HCT116 (cell line): ENCODE measurements around the gene TIE1. TPM values are rescaled to one million over a fixed set of nuclear protein-coding genes. Genes with fewer than 3 reads are reported as not detected.
"Not testable (repeated sequence)": the region's sequence is repeated elsewhere in the genome, so short reads cannot be mapped to it uniquely, and the experiment has no call there.

Experiments
- ATAC-seq: fragments of 200-7000 bp; cut with Tn5 transposase; 2 replicates; pipeline ENCODE4 v1.9.1; 2020; ENCODE audit warnings: mild to moderate bottlenecking, moderate library complexity
- BruUV-seq: library from RNA; stranded (reverse); fragments of 400-500 nt; replicated peaks from 2 replicates; lab custom pipeline; 2021; lab: Mats Ljungman, UMichigan
- CTCF ChIA-PET: fragments of 300-600 bp; sonication (Branson Sonifier 250); formaldehyde crosslinking; loops from one replicate; lab custom pipeline; 2021; ENCODE audit warnings: antibody characterized with exemption; lab: Charles Lee
- POLR2A ChIA-PET: fragments of 300-600, 350-600 bp; sonication (Branson Sonifier 250); formaldehyde crosslinking; loops from one replicate; lab custom pipeline; 2021; ENCODE audit warnings: antibody characterized with exemption; lab: Charles Lee
- RAD21 ChIA-PET, 2 experiments: fragments of 300-600 bp; sonication (Branson Sonifier 250); formaldehyde crosslinking; loops; one replicate each; lab custom pipeline; 2023; ENCODE audit warnings: low total read pairs in 2 of 2; ENCODE audit not compliant: uncharacterized antibody in 2 of 2, unreplicated experiment in 2 of 2, low non-redundant PET in 1 of 2; lab: Charles Lee
- DNase-seq: peaks from one replicate; pipeline ENCODE4 v3.0.0-alpha.2; 2010; ENCODE audit warnings: low read depth, low spot score
- H2AFZ ChIP-seq: fragments of 200-600 bp; shearing (Covaris generic), sonication (generic); 2 replicates; pipeline ENCODE4 v1.6.1; 2017; ENCODE audit warnings: low read depth, mixed run types, mixed read lengths, antibody characterized with exemption, low read length; ENCODE audit not compliant: poor library complexity, severe bottlenecking
- H3K27ac ChIP-seq: 2 replicates; pipeline ENCODE4 v1.5.1; 2012; ENCODE audit warnings: low read depth, low read length
- H3K27me3 ChIP-seq: fragments of 200-600 bp; sonication (generic); 2 replicates; pipeline ENCODE4 v1.6.1; 2016; ENCODE audit warnings: mixed run types, low read length, mixed read lengths; ENCODE audit not compliant: insufficient read depth
- H3K36me3 ChIP-seq, 2 experiments: fragments of 200-500 bp in 1 of 2; fragments of 200-600 bp in 1 of 2; sonication (Bioruptor generic) in 1 of 2; sonication (generic) in 1 of 2; 2 replicates each; pipeline versions ENCODE4 v1.5.1 to v1.6.1; 2014 to 2016; ENCODE audit warnings: low read length in 2 of 2, inconsistent platforms in 1 of 2, mixed read lengths in 1 of 2, mixed run types in 1 of 2; ENCODE audit not compliant: insufficient read depth in 2 of 2, control insufficient read depth in 1 of 2
- H3K4me1 ChIP-seq, 2 experiments: fragments of 200-600 bp in 1 of 2; sonication (generic) in 1 of 2; 2 replicates each; pipeline versions ENCODE4 v1.5.1 to v1.6.1; 2012 to 2017; ENCODE audit warnings: low read length in 2 of 2, inconsistent platforms in 1 of 2, mild to moderate bottlenecking in 1 of 2, mixed read lengths in 1 of 2, mixed run types in 1 of 2, moderate library complexity in 1 of 2; ENCODE audit not compliant: insufficient read depth in 2 of 2, control insufficient read depth in 1 of 2
- H3K4me2 ChIP-seq: fragments of 200-600 bp; sonication (generic); 2 replicates; pipeline ENCODE4 v1.6.1; 2017; ENCODE audit warnings: mixed run types, low read length, mixed read lengths
- H3K4me3 ChIP-seq, 2 experiments: fragments of 200-600 bp in 1 of 2; sonication (generic) in 1 of 2; replicated peaks in 1 of 2; 2 replicates each; pipeline ENCODE4 v1.5.1; 2011 to 2016; ENCODE audit warnings: low read length in 2 of 2, control low read depth in 1 of 2, low read depth in 1 of 2, mild to moderate bottlenecking in 1 of 2, mixed read lengths in 1 of 2, mixed run types in 1 of 2
- H3K79me2 ChIP-seq: fragments of 200-600 bp; sonication (generic); 2 replicates; pipeline ENCODE4 v1.6.1; 2017; ENCODE audit warnings: mild to moderate bottlenecking, mixed run types, low read length, moderate library complexity, mixed read lengths; ENCODE audit not compliant: insufficient read depth
- H3K9ac ChIP-seq: fragments of 200-600 bp; sonication (generic); 2 replicates; pipeline ENCODE4 v1.6.1; 2016; ENCODE audit warnings: low read length, mixed read lengths
- H3K9me2 ChIP-seq: fragments of 200-600 bp; sonication (generic), shearing (Covaris generic); 2 replicates; pipeline ENCODE4 v1.6.1; 2017; ENCODE audit warnings: mixed run types, mild to moderate bottlenecking, moderate library complexity; ENCODE audit not compliant: insufficient read depth
- H3K9me3 ChIP-seq, 2 experiments: fragments of 200-500 bp in 1 of 2; fragments of 200-600 bp in 1 of 2; sonication (Bioruptor generic) in 1 of 2; sonication (generic) in 1 of 2; 2 replicates each; pipeline ENCODE4 v1.6.1; 2014 to 2017; ENCODE audit warnings: low read length in 2 of 2, mixed read lengths in 2 of 2, inconsistent platforms in 1 of 2, low read depth in 1 of 2, mild to moderate bottlenecking in 1 of 2, mixed run types in 1 of 2, moderate library complexity in 1 of 2; ENCODE audit not compliant: control insufficient read depth in 1 of 2, insufficient read depth in 1 of 2
- H4K20me1 ChIP-seq: fragments of 200-600 bp; sonication (generic), shearing (Covaris generic); 2 replicates; pipeline ENCODE4 v1.6.1; 2017; ENCODE audit warnings: mixed run types, mild to moderate bottlenecking, moderate library complexity; ENCODE audit not compliant: insufficient read depth
- POLR2A ChIP-seq: IDR thresholded peaks from 2 replicates; pipeline ENCODE4 v1.7.0; 2011; ENCODE audit warnings: borderline replicate concordance; ENCODE audit not compliant: insufficient read depth, insufficient read length; ENCODE audit errors: extremely low read depth
- POLR2AphosphoS5 ChIP-seq: IDR thresholded peaks from 2 replicates; pipeline ENCODE4 v1.6.1; 2011; ENCODE audit warnings: mild to moderate bottlenecking, low read depth, low read length, moderate library complexity
- RAD21 ChIP-seq: IDR thresholded peaks from 2 replicates; pipeline ENCODE4 v1.6.1; 2012; ENCODE audit warnings: low read depth, mild to moderate bottlenecking
- SIN3A ChIP-seq: IDR thresholded peaks from 2 replicates; pipeline ENCODE4 v1.6.1; 2012; ENCODE audit warnings: low read depth
- SP1 ChIP-seq: IDR thresholded peaks from 2 replicates; pipeline ENCODE4 v1.6.1; 2012; ENCODE audit warnings: low read depth
- YY1 ChIP-seq: IDR thresholded peaks from 2 replicates; pipeline ENCODE4 v1.6.1; 2011; ENCODE audit warnings: low read length, low read depth, moderate library complexity, mild to moderate bottlenecking; ENCODE audit not compliant: insufficient replicate concordance; ENCODE audit errors: extremely low read depth
- ZFX ChIP-seq: fragments of 450-650 bp; IDR thresholded peaks from 2 replicates; pipeline ENCODE4 v1.6.1; 2017
- intact Hi-C: fragments of 100-400 bp; cut with micrococcal nuclease; formaldehyde crosslinking; loops from 2 replicates; pipeline ENCODE4 v1.10.0; 2022
- total RNA-seq: library from RNA; stranded (reverse); gene quantifications from one replicate; pipeline ENCODE4 v1.2.1, GENCODE V29; 2021; ENCODE audit not compliant: unreplicated experiment
- TF ChIP-seq, protein P1 (sequence below): IDR thresholded peaks from 2 replicates; pipeline ENCODE4 v1.6.1; 2012

The TIE1 gene
- total RNA-seq, 1 experiment from 2014 or later, result not detected

GRCh38 chr1:43368646-43369020, 67.9 kb downstream of the TIE1 start:
- no peaks in the 10 kb centered on the region for H3K9me3 ChIP-seq
- POLR2A ChIA-PET, result interaction anchor here (0.6 to 2.5 kb wide), 5 partner anchors 8 to 283 kb away, joined by 4 to 26 read pairs (median 7); partner anchors contain the start of gene CDC20
- peak overlapping the region; percentile 98 for H3K27ac ChIP-seq
- no peak for TF ChIP-seq POLR2A
- no peak for TF ChIP-seq SIN3A
- no peak for TF ChIP-seq YY1
- no peak for TF ChIP-seq SP1
- peak; percentile 24; the same call in 1 of the 2 replicates for TF ChIP-seq POLR2AphosphoS5
- TF ChIP-seq, protein P1, sequence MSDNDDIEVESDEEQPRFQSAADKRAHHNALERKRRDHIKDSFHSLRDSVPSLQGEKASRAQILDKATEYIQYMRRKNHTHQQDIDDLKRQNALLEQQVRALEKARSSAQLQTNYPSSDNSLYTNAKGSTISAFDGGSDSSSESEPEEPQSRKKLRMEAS, result no peak
- no peak for TF ChIP-seq RAD21
- no peak for TF ChIP-seq ZFX
- TF ChIP-seq, all 23 proteins: peak for 1
- ChIA-PET RAD21 (interaction anchor here in 1 of 2 experiments (0.6 kb wide), 1 partner anchor 24 kb away, joined by 3 read pairs; no protein-coding TSS in a partner anchor), CTCF (no interaction called here)
- Histone ChIP-seq H3K4me1 (peaks cover 31 to 83% of the 10 kb centered on the region in 2 experiments), H4K20me1 (no peaks in the 10 kb centered on the region), H3K36me3 (peaks cover 5 to 7% of the 10 kb centered on the region in 2 experiments; a peak in 2 of 4 replicates), H3K4me2 (peak overlapping the region; percentile 94), H3K4me3 (peak overlapping the region; percentile 75 to 98), H3K27me3 (no peaks in the 10 kb centered on the region), H3K9me2 (no peaks in the 10 kb centered on the region), H2AFZ (no peak overlapping the region), H3K9ac (peak overlapping the region; percentile 98), H3K79me2 (peaks cover 50% of the 10 kb centered on the region)
- DNase-seq (no peak), ATAC-seq (no peak)
- intact Hi-C loops, result no loop called here
- BruUV-seq, result TSS peak; percentile 84

DNA sequence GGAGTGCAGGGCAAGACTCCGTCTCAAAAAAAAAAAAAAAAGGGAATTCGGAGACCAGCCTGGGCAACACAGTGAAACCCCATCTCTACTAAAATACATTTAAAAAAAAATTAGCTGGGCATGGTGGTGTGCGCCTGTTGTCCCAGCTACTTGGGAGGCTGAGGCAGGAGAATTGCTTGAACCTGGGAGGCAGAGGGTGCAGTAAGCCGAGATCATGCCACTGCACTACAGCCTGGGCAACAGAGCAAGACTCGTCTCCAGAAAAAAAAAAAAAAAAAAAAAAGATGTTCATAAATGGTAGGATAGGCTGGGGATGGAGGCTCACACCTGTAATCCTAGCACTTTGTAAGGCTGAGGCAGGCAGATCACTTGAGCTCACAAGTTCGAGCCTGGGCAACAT, 69.0 kb downstream of the TIE1 start:
- RAD21 ChIA-PET, result interaction anchor here in 1 of 2 experiments (0.7 kb wide), 1 partner anchor 284 kb away, joined by 3 read pairs; no protein-coding TSS in a partner anchor
- Histone ChIP-seq H3K79me2 (peaks cover 48% of the 10 kb centered on the region), H3K4me2 (peak overlapping the region; percentile 15; the same call in 1 of the 2 replicates), H3K4me1 (peaks cover 41 to 85% of the 10 kb centered on the region in 2 experiments)
- intact Hi-C loops, H3K27ac ChIP-seq, POLR2A ChIA-PET, H3K36me3 ChIP-seq, H3K9me3 ChIP-seq, ATAC-seq, H4K20me1 ChIP-seq, H3K9ac ChIP-seq, H2AFZ ChIP-seq, DNase-seq, BruUV-seq, H3K9me2 ChIP-seq, H3K27me3 ChIP-seq, CTCF ChIA-PET, H3K4me3 ChIP-seq: not testable (repeated sequence)
